HEK293 (cell line): ENCODE measurements around the gene HMG20A.

ENCODE experiments used
- CTCF ChIA-PET: fragments of 350-600 bp; formaldehyde crosslinking; extraction: SDS; loops from one replicate; lab custom pipeline; 2021; ENCODE audit warnings: antibody characterized with exemption; lab: Yijun Ruan, JAX
- POLR2A ChIA-PET: fragments of 300-600 bp; formaldehyde crosslinking; extraction: SDS; loops from one replicate; lab custom pipeline; 2020; ENCODE audit warnings: antibody characterized with exemption, inconsistent platforms; lab: Yijun Ruan, JAX
- H3K27ac ChIP-seq: fragments of 200-500 bp; sonication (Bioruptor generic); 2 replicates; pipeline ENCODE4 v1.5.1; 2014; ENCODE audit warnings: low read depth, low read length, control low read depth, inconsistent platforms; ENCODE audit errors: extremely low read depth
- H3K36me3 ChIP-seq, 2 experiments: fragments of 200-500 bp in 1 of 2; sonication (Bioruptor generic) in 1 of 2; 1 replicate in 1 of 2; 2 replicates in 1 of 2; pipeline ENCODE4 v1.5.1; 2014 to 2017; ENCODE audit warnings: inconsistent platforms in 2 of 2, low read length in 2 of 2; ENCODE audit not compliant: control insufficient read depth in 2 of 2, insufficient read depth in 1 of 2
- H3K4me1 ChIP-seq: fragments of 200-500 bp; sonication (Bioruptor generic); 2 replicates; pipeline ENCODE4 v1.5.1; 2014; ENCODE audit warnings: mild to moderate bottlenecking, low read length, inconsistent platforms; ENCODE audit not compliant: control insufficient read depth, insufficient read depth
- H3K4me3 ChIP-seq: 2 replicates; pipeline ENCODE4 v1.5.1; 2011; ENCODE audit warnings: low read depth, mild to moderate bottlenecking, control low read depth, low read length, moderate library complexity
- H3K9me3 ChIP-seq: fragments of 200-500 bp; sonication (Bioruptor generic); 2 replicates; pipeline ENCODE4 v1.5.1; 2014; ENCODE audit warnings: low read depth, low read length, inconsistent platforms; ENCODE audit not compliant: control insufficient read depth, insufficient read depth
- FEZF1 ChIP-seq: fragments of 450-650 bp; formaldehyde crosslinking; IDR thresholded peaks from 2 replicates; pipeline ENCODE4 v1.5.1; 2016; ENCODE audit warnings: missing biosample characterization, missing genetic modification characterization
- IKZF3 ChIP-seq: fragments of 450-650 bp; IDR thresholded peaks from 2 replicates; pipeline ENCODE4 v1.5.0; 2018; ENCODE audit warnings: missing biosample characterization, mild to moderate bottlenecking, missing genetic modification characterization, moderate library complexity
- MEIS1 ChIP-seq: sonication (generic); formaldehyde crosslinking; IDR thresholded peaks from 2 replicates; pipeline ENCODE4 v1.8.1; 2022; ENCODE audit warnings: missing genetic modification reagents, mild to moderate bottlenecking, borderline replicate concordance
- SALL2 ChIP-seq: fragments of 450-650 bp; formaldehyde crosslinking; IDR thresholded peaks from 2 replicates; pipeline ENCODE4 v1.5.0; 2017; ENCODE audit warnings: missing biosample characterization, mild to moderate bottlenecking, missing genetic modification characterization, borderline replicate concordance
- ZBTB20 ChIP-seq: fragments of 450-650 bp; formaldehyde crosslinking; IDR thresholded peaks from 2 replicates; pipeline ENCODE4 v1.5.1; 2016; ENCODE audit warnings: missing biosample characterization, missing genetic modification characterization
- ZBTB21 ChIP-seq: fragments of 450-650 bp; formaldehyde crosslinking; IDR thresholded peaks from 2 replicates; pipeline ENCODE4 v1.5.1; 2017; ENCODE audit warnings: missing biosample characterization, missing genetic modification characterization
- ZIC2 ChIP-seq: fragments of 450-650 bp; formaldehyde crosslinking; IDR thresholded peaks from 2 replicates; pipeline ENCODE4 v1.5.1; 2016; ENCODE audit warnings: missing biosample characterization, missing genetic modification characterization
- ZNF114 ChIP-seq: fragments of 450-650 bp; formaldehyde crosslinking; IDR thresholded peaks from 2 replicates; pipeline ENCODE4 v1.5.0; 2017; ENCODE audit warnings: missing biosample characterization, missing genetic modification characterization
- ZNF175 ChIP-seq: fragments of 450-650 bp; formaldehyde crosslinking; IDR thresholded peaks from 2 replicates; pipeline ENCODE4 v1.5.1; 2016; ENCODE audit warnings: missing biosample characterization, missing genetic modification characterization
- ZNF239 ChIP-seq: fragments of 450-650 bp; formaldehyde crosslinking; IDR thresholded peaks from 2 replicates; pipeline ENCODE4 v1.5.1; 2016; ENCODE audit warnings: missing biosample characterization, missing genetic modification characterization
- ZNF274 ChIP-seq, 2 experiments: fragments of 200-500 bp in 1 of 2; fragments of 450-650 bp in 1 of 2; sonication (Bioruptor generic) in 1 of 2; formaldehyde crosslinking in 1 of 2; IDR thresholded peaks; 2 replicates each; pipeline versions ENCODE4 v1.5.1 to v1.6.1; 2014 to 2016; ENCODE audit warnings: borderline replicate concordance in 1 of 2, inconsistent platforms in 1 of 2, low read length in 1 of 2, missing biosample characterization in 1 of 2, missing genetic modification characterization in 1 of 2
- ZNF366 ChIP-seq: fragments of 450-650 bp; formaldehyde crosslinking; conservative IDR thresholded peaks from 2 replicates; pipeline ENCODE4 v1.5.1; 2016; ENCODE audit warnings: missing biosample characterization, missing genetic modification characterization
- ZNF391 ChIP-seq: fragments of 450-650 bp; formaldehyde crosslinking; IDR thresholded peaks from 2 replicates; pipeline ENCODE4 v1.5.1; 2016; ENCODE audit warnings: low read depth, missing biosample characterization, missing genetic modification characterization, borderline replicate concordance
- ZNF433 ChIP-seq: fragments of 450-650 bp; formaldehyde crosslinking; IDR thresholded peaks from 2 replicates; pipeline ENCODE4 v1.5.1; 2016; ENCODE audit warnings: missing biosample characterization, missing genetic modification characterization, low read depth
- ZNF501 ChIP-seq: fragments of 450-650 bp; formaldehyde crosslinking; IDR thresholded peaks from 2 replicates; pipeline ENCODE4 v1.5.1; 2016; ENCODE audit warnings: missing biosample characterization, missing genetic modification characterization
- ZNF571 ChIP-seq: fragments of 450-650 bp; formaldehyde crosslinking; IDR thresholded peaks from 2 replicates; pipeline ENCODE4 v1.5.0; 2017; ENCODE audit warnings: missing biosample characterization, missing genetic modification characterization
- ZNF596 ChIP-seq: fragments of 450-650 bp; IDR thresholded peaks from 2 replicates; pipeline ENCODE4 v1.5.0; 2018; ENCODE audit warnings: missing biosample characterization, mild to moderate bottlenecking, missing genetic modification characterization, moderate library complexity
- ZNF600 ChIP-seq: fragments of 450-650 bp; formaldehyde crosslinking; IDR thresholded peaks from 2 replicates; pipeline ENCODE4 v1.5.1; 2016; ENCODE audit warnings: missing biosample characterization, missing genetic modification characterization
- ZNF777 ChIP-seq: fragments of 450-650 bp; formaldehyde crosslinking; IDR thresholded peaks from 2 replicates; pipeline ENCODE4 v1.5.1; 2017; ENCODE audit warnings: missing biosample characterization, missing genetic modification characterization, borderline replicate concordance
- ZNF837 ChIP-seq: fragments of 450-650 bp; formaldehyde crosslinking; IDR thresholded peaks from 2 replicates; pipeline ENCODE4 v1.5.1; 2016; ENCODE audit warnings: missing biosample characterization, missing genetic modification characterization
- TF ChIP-seq, protein P1 (sequence below): fragments of 450-650 bp; formaldehyde crosslinking; IDR thresholded peaks from 2 replicates; pipeline ENCODE4 v1.5.1; 2016; ENCODE audit warnings: missing biosample characterization, missing genetic modification characterization
- TF ChIP-seq, protein P2 (sequence below): fragments of 450-650 bp; formaldehyde crosslinking; IDR thresholded peaks from 2 replicates; pipeline ENCODE4 v1.5.1; 2016; ENCODE audit warnings: missing biosample characterization, missing genetic modification characterization
- TF ChIP-seq, protein P3 (sequence below): fragments of 450-650 bp; formaldehyde crosslinking; IDR thresholded peaks from 2 replicates; pipeline ENCODE4 v1.5.0; 2017; ENCODE audit warnings: missing biosample characterization, missing genetic modification characterization, borderline replicate concordance
- TF ChIP-seq, protein P4 (sequence below): fragments of 450-650 bp; formaldehyde crosslinking; IDR thresholded peaks from 2 replicates; pipeline ENCODE4 v1.5.1; 2016; ENCODE audit warnings: missing biosample characterization, missing genetic modification characterization

The HMG20A gene

DNA sequence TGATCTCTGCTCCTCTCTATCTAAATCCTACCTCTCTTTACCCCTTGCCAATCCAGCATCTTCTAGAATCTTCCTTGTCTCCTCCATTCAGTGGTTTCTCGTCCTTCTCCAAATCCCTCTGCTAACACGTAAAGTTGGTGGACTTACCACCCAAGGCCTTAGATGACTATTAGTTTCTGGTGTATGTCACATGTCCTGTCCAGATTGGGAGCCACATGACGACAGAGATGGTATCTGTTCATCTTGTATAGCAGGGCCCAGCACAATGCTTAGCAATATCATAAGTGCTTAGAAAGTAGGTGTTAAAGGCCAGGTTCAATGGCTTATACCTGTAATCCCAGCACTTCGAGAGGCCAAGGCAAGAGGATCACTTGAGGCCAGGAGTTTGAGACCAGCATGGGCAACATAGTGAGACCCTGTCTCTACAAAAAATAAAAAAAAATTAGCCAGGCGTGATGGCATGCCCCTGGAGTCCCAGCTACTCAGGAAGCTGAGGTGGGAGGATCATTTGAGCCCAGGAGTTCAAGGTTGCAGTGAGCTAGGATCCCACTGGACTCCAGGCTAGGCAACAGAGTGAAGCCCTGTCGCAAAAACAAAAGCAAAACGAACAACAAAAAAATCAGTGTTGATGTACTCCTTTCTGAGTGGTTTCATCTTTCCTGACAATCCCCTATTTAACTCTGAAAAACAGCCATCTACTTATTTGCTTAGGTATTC is 81.8 kb downstream of the HMG20A start:
- H3K4me3 ChIP-seq, result no peak overlapping the region
- CTCF ChIA-PET, result interaction anchor here (0.6 to 1.9 kb wide), 4 partner anchors 41 to 1446 kb away, joined by 3 to 9 read pairs (median 4); no protein-coding TSS in a partner anchor
- TF ChIP-seq ZNF274 (IDR thresholded peaks at IDR 0.05; ENCODE audit: low read length) (no peak), ZNF274 (tag by site-specific recombination; IDR thresholded peaks at IDR 0.05; ENCODE audit: borderline replicate concordance) (no peak), ZNF596 (tag by site-specific recombination) (no peak), ZNF600 (tag by site-specific recombination) (no peak), ZNF114 (tag by site-specific recombination) (no peak), FEZF1 (tag by site-specific recombination) (no peak), ZNF777 (tag by site-specific recombination) (no peak), ZBTB21 (tag by site-specific recombination) (no peak), ZNF571 (tag by site-specific recombination) (no peak), ZBTB20 (tag by site-specific recombination) (no peak), ZNF239 (tag by site-specific recombination) (no peak), MEIS1 (CRISPR knock-in tag) (no peak), IKZF3 (no peak), ZNF501 (tag by site-specific recombination) (no peak), ZIC2 (no peak), ZNF175 (tag by site-specific recombination) (no peak)
- TF ChIP-seq, protein P1, sequence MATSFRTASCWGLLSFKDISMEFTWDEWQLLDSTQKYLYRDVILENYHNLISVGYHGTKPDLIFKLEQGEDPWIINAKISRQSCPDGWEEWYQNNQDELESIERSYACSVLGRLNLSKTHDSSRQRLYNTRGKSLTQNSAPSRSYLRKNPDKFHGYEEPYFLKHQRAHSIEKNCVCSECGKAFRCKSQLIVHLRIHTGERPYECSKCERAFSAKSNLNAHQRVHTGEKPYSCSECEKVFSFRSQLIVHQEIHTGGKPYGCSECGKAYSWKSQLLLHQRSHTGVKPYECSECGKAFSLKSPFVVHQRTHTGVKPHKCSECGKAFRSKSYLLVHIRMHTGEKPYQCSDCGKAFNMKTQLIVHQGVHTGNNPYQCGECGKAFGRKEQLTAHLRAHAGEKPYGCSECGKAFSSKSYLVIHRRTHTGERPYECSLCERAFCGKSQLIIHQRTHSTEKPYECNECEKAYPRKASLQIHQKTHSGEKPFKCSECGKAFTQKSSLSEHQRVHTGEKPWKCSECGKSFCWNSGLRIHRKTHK (tag by site-specific recombination), result no peak
- TF ChIP-seq, protein P2, sequence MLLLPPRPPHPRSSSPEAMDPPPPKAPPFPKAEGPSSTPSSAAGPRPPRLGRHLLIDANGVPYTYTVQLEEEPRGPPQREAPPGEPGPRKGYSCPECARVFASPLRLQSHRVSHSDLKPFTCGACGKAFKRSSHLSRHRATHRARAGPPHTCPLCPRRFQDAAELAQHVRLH (tag by site-specific recombination), result no peak
- TF ChIP-seq, protein P3, sequence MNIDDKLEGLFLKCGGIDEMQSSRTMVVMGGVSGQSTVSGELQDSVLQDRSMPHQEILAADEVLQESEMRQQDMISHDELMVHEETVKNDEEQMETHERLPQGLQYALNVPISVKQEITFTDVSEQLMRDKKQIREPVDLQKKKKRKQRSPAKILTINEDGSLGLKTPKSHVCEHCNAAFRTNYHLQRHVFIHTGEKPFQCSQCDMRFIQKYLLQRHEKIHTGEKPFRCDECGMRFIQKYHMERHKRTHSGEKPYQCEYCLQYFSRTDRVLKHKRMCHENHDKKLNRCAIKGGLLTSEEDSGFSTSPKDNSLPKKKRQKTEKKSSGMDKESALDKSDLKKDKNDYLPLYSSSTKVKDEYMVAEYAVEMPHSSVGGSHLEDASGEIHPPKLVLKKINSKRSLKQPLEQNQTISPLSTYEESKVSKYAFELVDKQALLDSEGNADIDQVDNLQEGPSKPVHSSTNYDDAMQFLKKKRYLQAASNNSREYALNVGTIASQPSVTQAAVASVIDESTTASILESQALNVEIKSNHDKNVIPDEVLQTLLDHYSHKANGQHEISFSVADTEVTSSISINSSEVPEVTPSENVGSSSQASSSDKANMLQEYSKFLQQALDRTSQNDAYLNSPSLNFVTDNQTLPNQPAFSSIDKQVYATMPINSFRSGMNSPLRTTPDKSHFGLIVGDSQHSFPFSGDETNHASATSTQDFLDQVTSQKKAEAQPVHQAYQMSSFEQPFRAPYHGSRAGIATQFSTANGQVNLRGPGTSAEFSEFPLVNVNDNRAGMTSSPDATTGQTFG (tag by site-specific recombination), result no peak
- TF ChIP-seq, all 188 proteins: peak for 0
- POLR2A ChIA-PET, result no interaction called here
- Histone ChIP-seq H3K27ac (no peak overlapping the region), H3K9me3 (no peaks in the 10 kb centered on the region), H3K36me3 (no peaks in the 10 kb centered on the region), H3K4me1 (no peaks in the 10 kb centered on the region)

DNA sequence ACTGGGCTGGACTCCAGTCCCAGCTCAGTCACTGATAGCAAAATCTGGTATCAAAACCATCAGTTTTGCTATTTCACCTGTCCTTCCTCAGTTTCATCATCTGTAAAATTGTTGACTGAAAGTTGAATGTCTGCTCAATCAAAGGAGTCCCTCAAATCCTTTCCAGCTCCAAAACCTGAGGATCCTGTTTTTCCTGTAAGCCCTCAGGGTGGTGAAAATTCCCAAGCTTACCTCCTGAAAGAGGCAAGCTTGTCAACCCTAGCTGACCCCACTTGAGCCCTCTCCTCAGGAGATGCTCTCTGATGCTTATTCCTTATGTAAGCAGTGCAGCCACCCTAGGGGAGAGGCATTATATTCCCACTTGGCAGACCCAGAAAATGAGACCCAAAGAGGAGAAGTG is 82.6 kb downstream of the HMG20A start:
- Histone ChIP-seq H3K4me1 (no peaks in the 10 kb centered on the region), H3K27ac (no peak overlapping the region), H3K9me3 (no peaks in the 10 kb centered on the region), H3K36me3 (no peaks in the 10 kb centered on the region), H3K4me3 (no peak overlapping the region)
- TF ChIP-seq SALL2, result no peak
- no peak for TF ChIP-seq ZNF837
- no peak for TF ChIP-seq ZNF366 (tag by site-specific recombination)
- TF ChIP-seq, protein P4, sequence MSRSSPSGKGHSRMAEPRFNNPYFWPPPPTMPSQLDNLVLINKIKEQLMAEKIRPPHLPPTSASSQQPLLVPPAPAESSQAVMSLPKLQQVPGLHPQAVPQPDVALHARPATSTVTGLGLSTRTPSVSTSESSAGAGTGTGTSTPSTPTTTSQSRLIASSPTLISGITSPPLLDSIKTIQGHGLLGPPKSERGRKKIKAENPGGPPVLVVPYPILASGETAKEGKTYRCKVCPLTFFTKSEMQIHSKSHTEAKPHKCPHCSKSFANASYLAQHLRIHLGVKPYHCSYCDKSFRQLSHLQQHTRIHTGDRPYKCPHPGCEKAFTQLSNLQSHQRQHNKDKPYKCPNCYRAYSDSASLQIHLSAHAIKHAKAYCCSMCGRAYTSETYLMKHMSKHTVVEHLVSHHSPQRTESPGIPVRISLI (tag by site-specific recombination), result no peak
- TF ChIP-seq ZNF391, result no peak
- no peak for TF ChIP-seq ZNF433
- no peak for TF ChIP-seq ZNF175 (tag by site-specific recombination)
- ChIA-PET CTCF (interaction anchor here (0.6 to 1.9 kb wide), 3 partner anchors 40 to 1446 kb away, joined by 3 to 9 read pairs (median 4); no protein-coding TSS in a partner anchor), POLR2A (no interaction called here)
